NCI-H82 treated with DMSO at 0.1 percent for 48 hours (cell line): ENCODE data around the gene GRIN2A.

Source experiments
- DNase-seq: peaks from one replicate; lab custom pipeline; 2025; ENCODE audit not compliant: unreplicated experiment; lab: John Stamatoyannopoulos, UW

Gene GRIN2A

DNA sequence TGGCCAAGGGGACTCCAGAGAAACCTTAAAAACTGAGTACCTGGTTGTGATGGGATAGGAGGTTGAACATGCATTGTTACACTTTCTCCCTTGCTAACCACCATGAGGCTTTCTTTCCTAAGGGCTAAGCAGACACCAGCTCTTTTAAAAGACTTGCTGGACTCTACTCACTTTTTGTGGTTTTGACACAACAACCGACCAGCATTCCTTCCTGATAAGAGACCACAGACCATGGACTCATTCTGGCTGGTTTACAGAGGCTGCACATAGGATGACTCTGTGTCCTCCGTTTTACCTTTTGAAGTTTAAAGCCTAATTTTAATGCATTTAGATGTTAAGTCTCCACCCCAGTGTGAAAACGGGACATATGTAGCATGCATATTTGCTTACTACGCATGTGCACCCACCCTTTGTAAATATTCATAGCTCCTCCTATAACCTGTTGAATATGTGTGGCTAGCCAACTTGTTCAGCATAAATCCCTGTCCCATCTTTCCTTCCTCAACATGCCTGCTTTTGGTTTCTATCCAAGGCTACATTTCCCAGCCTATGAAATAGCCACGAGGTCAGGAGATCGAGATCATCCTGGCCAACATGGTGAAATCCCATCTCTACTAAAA, 475.9 kb downstream of the GRIN2A start:
- no peak for DNase-seq

GRCh38 chr16:9703731-9704130, 478.5 kb downstream of the GRIN2A start:
- DNase-seq: no peak
